ENCODE results near the gene APOL4. TPM values are rescaled to one million over a fixed set of nuclear protein-coding genes. Genes with fewer than 3 reads are reported as not detected.
A peak's percentile ranks its signal among the peaks of the same experiment; 100 is the strongest.
"Not testable (repeated sequence)": the region's sequence is repeated elsewhere in the genome, so short reads cannot be mapped to it uniquely, and the experiment has no call there.

The APOL4 gene
- total and polyA plus RNA-seq, 12 donors = 1.6 to 22.6 (median 4.2) TPM; not detected in 1

- intact Hi-C loops (cut with DNase I) = no loop called here
- Histone ChIP-seq H3K9me3 (no peaks in the 10 kb centered on the region), H3K36me3 (no peaks in the 10 kb centered on the region), H3K27ac (no peak overlapping the region), H3K27me3 (no peaks in the 10 kb centered on the region), H3K4me1 (peaks cover 0 to 50% (median 7%) of the 10 kb centered on the region in 9 donors), H3K4me3 (no peak overlapping the region)
- ATAC-seq = no peak
- 76 to 86% methylated on average over 4 of the region's 4 CpGs for WGBS, 2 donors
- no peak for TF ChIP-seq CTCF (IDR thresholded peaks at IDR 0.05)
- no peak for DNase-seq
Measured at GRCh38 chr22:36213586-36213985, 12.0 kb upstream of the APOL4 start.

DNA sequence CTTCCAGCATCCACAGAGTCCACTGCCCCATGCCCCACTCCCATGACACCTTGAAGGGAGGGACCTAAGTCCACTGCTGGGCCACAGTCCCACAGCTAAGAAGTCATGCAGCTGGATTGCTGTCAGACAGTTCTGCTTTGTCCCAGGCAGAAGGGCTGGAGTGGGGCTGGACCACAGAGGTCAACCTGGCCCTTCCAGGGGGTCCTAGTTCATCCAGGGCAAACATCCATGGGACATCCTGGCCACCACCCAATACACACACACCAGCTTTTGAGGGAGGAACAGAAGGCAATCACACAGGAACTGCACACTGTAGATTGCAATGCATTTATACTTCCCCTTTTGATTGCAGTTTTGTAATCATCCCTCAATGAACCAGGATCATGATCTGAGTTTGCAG lies 11.3 kb upstream of the APOL4 start:
- peak in 2 of 8 donors; percentile 13 to 33 for ATAC-seq

DNA sequence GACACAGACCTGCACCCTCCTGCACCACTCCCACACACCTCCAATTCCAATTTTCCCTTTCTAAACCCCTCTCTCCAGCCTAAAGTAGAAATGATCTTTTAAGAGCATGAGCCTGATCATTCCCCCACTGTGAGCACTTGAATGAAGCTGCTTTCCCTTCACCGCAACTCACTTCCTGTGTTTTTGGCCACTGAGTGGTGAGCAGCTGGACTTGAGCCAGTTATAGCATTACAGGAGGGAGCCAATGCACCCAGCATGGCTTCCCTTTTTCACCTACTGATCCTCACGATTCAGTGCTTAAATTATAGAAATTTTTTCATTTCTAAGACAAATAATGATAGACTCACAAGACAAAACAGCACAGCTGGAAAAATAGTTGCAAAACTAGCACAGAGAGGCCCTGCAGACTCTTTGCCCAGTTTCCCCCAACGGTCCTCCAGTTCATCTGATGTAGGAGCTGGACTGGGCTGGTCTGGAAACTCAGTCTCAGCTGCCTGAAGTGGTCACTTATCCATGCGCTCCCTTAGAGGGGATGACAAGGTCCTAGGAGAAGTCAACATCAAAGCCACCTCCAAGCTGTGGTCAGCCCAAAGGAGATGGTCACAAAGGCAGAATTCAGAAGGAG lies 9.7 kb upstream of the APOL4 start:
- peak in 1 of 2 donors; percentile 42 for DNase-seq
- ATAC-seq = peak in 6 of 8 donors; percentile 29 to 79 (median 58)
- Histone ChIP-seq H3K4me3 (no peak overlapping the region), H3K36me3 (no peaks in the 10 kb centered on the region), H3K27me3 (no peaks in the 10 kb centered on the region), H3K9me3 (no peaks in the 10 kb centered on the region), H3K4me1 (peaks cover 0 to 63% (median 12%) of the 10 kb centered on the region in 9 donors), H3K27ac (peak overlapping the region in 1 of 10 donors; percentile 63)
- WGBS, 2 donors = 54 to 66% methylated on average over 4 of the region's 4 CpGs
- TF ChIP-seq CTCF (IDR thresholded peaks at IDR 0.05) = no peak
- intact Hi-C loops (cut with DNase I) = no loop called here

More for the DNA sequence above, 11.3 kb upstream of the APOL4 start:
- H3K4me3 ChIP-seq = no peak overlapping the region
- no peak overlapping the region for H3K27ac ChIP-seq
- no peak for DNase-seq
- no peaks in the 10 kb centered on the region for H3K27me3 ChIP-seq
- H3K4me1 ChIP-seq = peaks cover 0 to 57% (median 12%) of the 10 kb centered on the region in 9 donors
- H3K36me3 ChIP-seq = no peaks in the 10 kb centered on the region
- intact Hi-C loops (cut with DNase I) = no loop called here
- no peak for TF ChIP-seq CTCF (IDR thresholded peaks at IDR 0.05)
- H3K9me3 ChIP-seq = no peaks in the 10 kb centered on the region

DNA sequence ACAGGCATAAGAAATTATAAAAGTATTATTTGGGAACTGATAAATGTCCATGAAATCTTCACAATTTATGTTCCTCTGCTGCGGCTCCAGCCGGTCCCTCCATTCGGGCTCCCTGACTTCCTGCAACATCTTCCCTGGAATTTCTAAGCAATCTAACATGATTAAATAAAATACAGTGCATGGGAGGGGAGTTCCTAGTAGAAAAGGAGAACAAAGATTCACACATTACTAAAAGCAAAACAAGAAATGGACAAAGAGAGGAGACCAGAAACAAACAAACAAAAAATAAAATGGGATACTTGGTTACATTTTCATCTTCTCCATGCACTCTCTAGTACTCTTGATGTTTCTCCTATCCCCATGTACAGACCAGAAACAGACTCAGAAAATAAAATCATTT lies 8.6 kb upstream of the APOL4 start:
- peaks cover 0 to 63% (median 12%) of the 10 kb centered on the region in 9 donors for H3K4me1 ChIP-seq
- 86% methylated on average over 3 of the region's 3 CpGs for WGBS, 2 donors
- no peak for TF ChIP-seq CTCF (IDR thresholded peaks at IDR 0.05)

DNA sequence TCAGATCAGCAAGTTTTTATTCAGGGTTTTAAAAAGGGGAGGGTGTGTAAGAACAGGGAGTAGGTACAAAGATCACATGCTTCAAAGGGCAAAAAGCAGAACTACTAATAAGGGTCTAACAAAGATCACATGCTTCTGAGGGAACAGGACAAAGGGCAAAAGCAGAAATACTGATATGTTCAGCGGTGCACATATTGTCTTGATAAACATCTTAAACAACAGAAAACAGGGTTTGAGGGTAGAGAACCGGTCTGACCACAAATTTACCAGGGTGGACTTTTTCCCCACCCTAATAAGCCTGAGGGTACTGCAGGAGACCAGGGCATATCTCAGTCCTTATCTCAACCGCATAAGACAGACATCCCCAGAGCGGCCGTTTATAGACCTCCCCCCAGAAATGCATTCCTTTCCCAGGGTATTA lies 7.9 kb upstream of the APOL4 start:
- DNase-seq, H3K27me3 ChIP-seq, H3K4me3 ChIP-seq, H3K9me3 ChIP-seq, H3K36me3 ChIP-seq, ATAC-seq, H3K27ac ChIP-seq: not testable (repeated sequence)
- H3K4me1 ChIP-seq = peaks cover 0 to 63% (median 12%) of the 10 kb centered on the region in 9 donors
- intact Hi-C loops (cut with DNase I) = loop anchor here in 1 of 10 donors (10.0 kb wide), 1 partner anchor 45 kb away; the partner anchor contains the start of gene APOL1
- WGBS, 2 donors = 83 to 87% methylated on average over 5 of the region's 5 CpGs

More for the DNA sequence above, 8.6 kb upstream of the APOL4 start:
- H3K4me3 ChIP-seq = no peak overlapping the region
- no peaks in the 10 kb centered on the region for H3K9me3 ChIP-seq
- H3K27ac ChIP-seq = peak overlapping the region in 1 of 10 donors; percentile 63
- ATAC-seq = no peak
- intact Hi-C loops (cut with DNase I) = no loop called here
- H3K27me3 ChIP-seq = no peaks in the 10 kb centered on the region
- no peak for DNase-seq
- H3K36me3 ChIP-seq = no peaks in the 10 kb centered on the region
